GOT3 (cell line): ENCODE data around the gene PHLPP1.
"Not testable (repeated sequence)": the region's sequence is repeated elsewhere in the genome, so short reads cannot be mapped to it uniquely, and the experiment has no call there.

Source experiments
- DNase-seq: peaks from one replicate; lab custom pipeline; 2025; ENCODE audit warnings: mixed read lengths; lab: John Stamatoyannopoulos, UW

The PHLPP1 gene

DNA sequence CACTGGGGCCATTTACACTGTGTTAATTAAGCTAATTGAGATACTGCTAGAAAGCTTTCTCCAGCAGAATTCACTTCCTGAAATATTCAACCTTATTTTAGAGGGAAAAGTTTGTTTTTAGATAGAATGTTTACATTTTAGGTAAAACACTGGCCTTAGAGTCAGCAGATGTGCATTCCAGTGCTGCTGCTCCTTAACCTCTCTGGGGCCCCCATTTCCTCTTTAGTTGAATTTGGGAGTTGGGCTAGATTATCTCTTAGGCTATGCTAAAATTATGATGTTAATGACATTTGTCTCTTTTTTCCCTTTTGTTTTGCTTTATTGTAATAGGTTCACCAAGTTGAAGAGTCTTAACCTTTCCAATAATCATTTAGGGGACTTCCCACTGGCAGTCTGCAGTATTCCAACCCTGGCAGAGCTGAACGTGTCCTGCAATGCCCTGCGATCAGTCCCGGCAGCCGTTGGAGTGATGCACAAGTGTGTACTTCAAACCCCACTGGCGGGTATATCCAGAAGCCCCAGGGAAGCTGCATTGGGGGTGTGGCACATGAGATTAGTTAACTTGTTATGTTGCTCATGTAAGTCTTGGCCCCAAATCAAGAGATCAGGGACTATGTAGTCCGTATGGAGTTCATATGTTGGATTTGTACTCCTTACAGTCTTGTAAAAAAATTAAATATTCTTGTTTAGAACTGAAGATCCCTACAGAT is 179.5 kb downstream of the PHLPP1 start:
- DNase-seq: no peak

GRCh38 chr18:62897153-62897552 is 181.8 kb downstream of the PHLPP1 start:
- DNase-seq: no peak

DNA sequence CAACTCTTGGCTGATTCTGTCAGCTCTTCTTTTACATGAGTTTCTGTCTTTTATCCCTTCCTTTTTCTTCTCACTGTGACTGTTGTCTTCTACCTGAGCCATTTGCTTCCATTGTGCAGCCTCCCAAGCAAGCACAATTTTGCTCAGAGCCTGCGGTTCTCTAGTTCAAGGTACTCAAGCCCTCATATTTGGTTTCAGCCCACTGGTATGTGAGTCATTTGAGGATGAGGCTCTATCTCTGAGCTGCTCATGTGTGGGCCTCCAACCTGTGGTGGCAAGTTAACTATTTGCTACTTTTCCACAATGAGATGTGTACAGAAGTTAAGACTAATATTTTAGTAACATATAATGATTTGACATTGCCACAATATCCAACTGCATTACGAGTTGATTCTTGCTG is 183.0 kb downstream of the PHLPP1 start:
- DNase-seq: no peak

GRCh38 chr18:62899534-62899933 is 184.2 kb downstream of the PHLPP1 start:
- DNase-seq: no peak

DNA sequence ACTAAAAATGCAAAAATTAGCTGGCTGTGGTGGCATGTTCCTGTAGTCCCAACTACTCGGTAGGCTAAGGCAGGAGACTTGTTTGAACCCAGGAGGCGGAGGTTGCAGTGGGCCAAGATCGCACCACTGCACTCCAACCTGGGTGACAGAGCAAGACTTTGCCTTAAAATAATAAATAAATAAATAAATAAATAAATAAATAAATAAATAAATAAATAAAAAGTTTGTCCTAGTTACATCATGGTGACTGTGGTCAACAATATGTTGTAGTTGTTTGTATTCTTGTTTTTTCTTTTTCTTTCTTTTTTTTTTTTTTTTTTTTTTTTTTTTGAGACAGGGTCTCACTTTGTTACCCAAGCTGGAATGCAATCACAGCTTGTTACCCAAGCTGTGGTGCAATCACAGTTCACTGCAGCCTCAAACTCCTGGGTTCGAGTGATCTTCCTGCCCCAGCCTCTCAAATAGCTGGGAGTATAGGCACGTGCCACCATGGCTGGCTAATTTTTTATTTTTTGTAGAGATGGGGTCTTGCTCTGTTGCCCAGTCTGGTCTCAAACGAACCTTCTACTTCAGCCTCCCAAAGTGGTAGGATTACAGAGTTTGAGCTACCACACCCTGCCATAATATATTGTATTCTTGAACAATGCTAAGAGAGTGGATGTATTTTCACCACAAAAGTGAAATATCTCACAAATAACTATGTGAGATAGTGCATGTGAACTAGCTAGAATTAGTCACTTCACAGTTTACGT is 185.0 kb downstream of the PHLPP1 start:
- DNase-seq: no peak

DNA sequence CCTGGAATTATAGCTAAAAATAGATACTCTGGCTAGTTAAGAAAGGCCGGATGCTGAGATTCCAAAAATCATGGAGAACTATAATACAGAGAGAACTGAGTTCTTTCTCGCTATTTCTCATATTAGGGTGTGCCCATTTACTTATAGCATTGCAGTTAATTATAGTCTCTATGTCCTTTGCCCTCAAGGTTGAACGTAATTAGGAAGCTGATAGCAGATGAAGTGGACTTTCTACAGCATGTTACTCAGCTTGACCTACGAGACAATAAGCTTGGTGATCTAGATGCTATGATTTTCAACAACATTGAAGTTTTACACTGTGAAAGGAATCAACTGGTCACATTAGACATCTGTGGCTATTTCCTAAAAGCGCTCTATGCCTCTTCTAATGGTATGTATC is 187.4 kb downstream of the PHLPP1 start:
- DNase-seq: no peak

GRCh38 chr18:62904396-62905285 is 189.3 kb downstream of the PHLPP1 start:
- DNase-seq: no peak

DNA sequence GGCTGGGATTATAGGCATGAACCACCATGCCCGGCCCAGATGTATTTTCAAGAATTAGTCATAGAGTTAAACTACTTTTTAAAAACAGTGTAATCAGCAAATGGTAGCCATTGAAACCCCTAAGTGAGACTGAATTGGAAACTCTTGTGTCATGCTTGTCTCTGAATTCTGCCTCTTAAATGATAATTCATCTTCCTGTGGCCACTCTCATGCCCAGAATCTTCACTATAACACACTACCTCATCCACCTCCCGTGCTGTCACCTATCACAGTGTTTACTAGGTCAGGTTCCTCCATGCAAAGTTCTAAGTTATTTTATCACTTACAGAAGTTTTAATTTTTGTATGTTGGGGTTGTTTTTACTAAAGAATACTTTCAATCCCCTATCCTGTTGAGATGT is 197.5 kb downstream of the PHLPP1 start:
- no peak for DNase-seq

DNA sequence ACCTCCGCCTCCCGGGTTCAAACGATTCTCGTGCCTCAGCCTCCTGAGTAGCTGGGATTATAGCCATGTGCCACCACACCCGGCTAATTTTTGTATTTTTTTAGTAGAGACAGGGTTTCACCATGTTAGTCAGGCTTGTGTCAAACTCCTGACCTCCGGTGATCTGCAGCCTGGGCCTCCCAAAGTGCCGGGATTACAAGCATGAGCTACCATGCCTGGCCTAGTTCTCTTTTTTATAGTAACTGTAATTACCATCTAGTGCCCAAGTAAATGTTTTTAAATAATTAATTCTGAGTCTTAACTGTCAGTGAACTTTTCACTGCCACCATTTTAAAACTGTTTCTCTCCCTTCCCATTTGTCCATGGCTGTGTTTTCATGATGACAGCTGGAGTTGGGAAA is 198.5 kb downstream of the PHLPP1 start:
- not testable (repeated sequence) for DNase-seq

GRCh38 chr18:62914871-62915392 is 199.6 kb downstream of the PHLPP1 start:
- DNase-seq: no peak

DNA sequence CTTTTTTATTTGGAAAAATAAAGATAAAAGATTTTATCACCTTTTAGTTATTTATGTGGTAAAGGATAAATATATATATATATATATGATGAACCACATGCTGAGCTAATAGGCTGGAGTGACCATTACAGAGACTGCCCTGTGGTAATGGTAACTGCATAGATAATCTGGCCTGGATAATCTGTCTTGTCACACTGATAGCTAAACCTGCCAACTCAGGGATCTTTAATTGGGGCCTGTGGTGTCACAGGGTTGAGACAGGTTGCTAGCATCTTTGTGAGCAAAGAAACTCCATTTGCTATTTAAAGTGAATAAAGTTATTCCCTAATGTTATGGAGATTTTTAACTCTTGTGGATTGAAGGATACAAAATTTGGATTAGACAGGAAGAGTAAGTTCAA is 203.0 kb downstream of the PHLPP1 start:
- DNase-seq: no peak

DNA sequence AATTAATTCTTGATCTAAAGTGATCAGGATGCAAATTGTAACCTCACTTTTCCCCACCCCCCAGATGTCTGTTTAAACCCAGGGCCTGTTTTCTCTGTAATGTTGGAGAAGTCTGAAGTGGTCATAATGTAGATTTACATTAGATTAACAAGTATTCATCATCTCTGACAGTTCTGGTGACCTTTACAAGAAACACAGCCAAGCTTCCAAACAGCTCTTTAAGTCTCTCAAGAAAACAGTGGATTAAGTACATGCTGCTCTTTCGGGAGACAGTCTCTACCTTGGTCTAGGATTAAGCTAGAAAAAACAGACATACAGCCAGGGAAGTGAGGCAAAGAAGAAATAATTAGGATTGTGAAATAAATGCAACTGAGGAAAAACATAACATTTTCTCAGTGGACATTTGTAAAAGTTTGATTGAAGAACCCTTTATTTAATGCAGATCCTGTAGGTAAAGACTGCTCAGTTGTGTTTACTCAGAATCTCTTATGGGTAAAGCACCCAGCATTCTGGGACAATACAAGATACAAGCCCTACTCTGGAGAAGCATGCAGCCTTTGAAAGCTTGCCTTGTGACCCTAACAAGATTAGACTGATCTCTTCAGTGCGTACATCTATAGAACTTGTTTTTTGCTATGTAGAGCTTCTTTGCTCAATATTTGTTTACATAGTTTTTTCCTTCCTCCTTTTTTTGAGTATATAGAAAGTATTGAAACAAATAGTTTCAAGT is 203.9 kb downstream of the PHLPP1 start:
- no peak for DNase-seq

DNA sequence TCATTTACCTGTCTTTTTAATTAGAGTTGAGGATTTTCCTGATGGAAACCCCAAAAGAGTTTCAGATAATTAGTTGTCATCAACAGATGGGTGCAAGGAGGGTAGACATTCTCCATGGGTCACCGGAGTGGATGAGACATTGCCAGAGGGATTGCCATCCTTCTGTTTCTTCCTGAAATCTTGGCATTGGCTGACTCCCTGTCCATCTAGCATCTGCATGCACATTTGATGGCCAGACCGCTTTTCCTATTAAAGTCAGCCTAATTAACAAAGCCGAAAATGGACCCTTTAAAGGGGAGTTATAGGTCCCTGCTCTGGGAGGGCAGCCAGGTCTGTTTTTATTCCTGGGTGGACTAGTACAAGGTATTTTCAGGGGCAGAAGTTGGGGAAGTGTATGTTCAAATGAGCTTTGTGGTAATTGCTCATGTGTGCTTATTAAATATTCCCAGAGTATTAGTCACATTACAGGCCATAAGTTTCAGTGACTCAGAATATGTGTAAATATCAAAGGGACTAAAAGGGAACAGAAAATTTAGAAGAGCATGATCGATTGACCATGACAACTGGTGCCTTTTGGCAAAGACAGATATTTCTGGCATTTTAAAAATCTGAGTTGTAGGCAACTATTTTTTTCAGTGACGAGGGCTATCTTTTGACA is 209.8 kb downstream of the PHLPP1 start:
- DNase-seq: no peak

GRCh38 chr18:62928326-62928725 is 213.0 kb downstream of the PHLPP1 start:
- DNase-seq: no peak

GRCh38 chr18:62933261-62933887 is 218.0 kb downstream of the PHLPP1 start:
- no peak for DNase-seq

DNA sequence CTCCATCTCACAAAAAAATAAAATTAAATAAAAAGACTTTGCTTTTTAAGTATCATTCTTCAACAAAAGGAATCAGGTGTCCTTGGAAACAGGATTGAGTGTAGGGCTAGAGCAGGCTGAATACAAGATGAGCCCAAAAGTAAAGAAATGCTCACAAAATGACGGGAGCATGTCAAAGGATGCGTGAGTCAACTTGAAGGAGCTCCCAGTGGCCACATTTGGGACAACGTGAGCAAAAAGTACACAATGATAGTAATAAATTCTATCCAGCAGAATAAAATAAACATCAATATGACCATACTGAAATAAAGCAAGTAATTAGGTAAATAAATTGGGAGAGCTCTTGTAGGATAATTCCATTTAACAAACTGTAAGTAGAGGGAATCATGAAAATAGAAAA is 220.7 kb downstream of the PHLPP1 start:
- DNase-seq: no peak

GRCh38 chr18:62937065-62937464 is 221.7 kb downstream of the PHLPP1 start:
- DNase-seq: no peak

- DNase-seq: no peak
Measured at GRCh38 chr18:62938006-62938405, 222.7 kb downstream of the PHLPP1 start.

DNA sequence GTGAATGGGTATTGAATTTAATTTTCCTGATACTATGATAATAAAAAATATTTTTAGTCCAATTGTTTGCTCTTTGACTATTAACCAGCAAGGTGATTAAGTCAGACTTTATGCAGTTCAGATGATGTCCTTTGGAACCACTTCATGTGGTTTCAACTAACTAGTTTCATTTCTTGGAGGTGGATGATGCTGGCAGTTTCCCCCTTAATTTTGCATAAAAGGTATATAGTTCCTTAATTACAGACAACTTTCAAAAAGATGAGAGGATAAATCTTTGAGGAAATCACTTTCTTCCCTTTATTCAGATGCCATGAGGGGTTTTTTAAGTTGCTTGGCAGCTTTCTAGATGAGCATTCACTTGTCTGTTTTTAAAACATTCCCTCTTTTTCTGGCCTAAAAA is 223.1 kb downstream of the PHLPP1 start:
- no peak for DNase-seq

DNA sequence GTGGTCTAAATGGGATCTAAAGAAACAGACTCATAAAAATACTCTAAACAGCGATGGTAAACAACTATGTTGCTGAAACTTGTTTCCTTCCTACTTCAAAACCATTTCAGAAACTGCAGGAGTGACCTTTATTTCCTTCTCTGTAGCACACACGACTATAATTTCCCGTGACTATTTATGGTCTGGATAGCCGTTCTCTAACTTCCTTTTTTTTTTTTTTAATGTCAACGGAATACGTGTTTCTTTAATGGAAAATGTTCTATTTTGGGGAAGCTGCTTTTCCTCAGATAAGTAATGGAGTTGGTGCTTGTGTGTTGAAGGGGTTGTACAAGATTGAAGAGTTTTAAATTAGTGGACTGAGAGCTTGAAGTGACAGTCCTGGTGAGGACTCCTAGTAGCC is 224.1 kb downstream of the PHLPP1 start:
- DNase-seq: no peak

- no peak for DNase-seq
Measured at GRCh38 chr18:62939926-62940325, 224.6 kb downstream of the PHLPP1 start.
